ENCODE data around the gene RYR1.

DNA sequence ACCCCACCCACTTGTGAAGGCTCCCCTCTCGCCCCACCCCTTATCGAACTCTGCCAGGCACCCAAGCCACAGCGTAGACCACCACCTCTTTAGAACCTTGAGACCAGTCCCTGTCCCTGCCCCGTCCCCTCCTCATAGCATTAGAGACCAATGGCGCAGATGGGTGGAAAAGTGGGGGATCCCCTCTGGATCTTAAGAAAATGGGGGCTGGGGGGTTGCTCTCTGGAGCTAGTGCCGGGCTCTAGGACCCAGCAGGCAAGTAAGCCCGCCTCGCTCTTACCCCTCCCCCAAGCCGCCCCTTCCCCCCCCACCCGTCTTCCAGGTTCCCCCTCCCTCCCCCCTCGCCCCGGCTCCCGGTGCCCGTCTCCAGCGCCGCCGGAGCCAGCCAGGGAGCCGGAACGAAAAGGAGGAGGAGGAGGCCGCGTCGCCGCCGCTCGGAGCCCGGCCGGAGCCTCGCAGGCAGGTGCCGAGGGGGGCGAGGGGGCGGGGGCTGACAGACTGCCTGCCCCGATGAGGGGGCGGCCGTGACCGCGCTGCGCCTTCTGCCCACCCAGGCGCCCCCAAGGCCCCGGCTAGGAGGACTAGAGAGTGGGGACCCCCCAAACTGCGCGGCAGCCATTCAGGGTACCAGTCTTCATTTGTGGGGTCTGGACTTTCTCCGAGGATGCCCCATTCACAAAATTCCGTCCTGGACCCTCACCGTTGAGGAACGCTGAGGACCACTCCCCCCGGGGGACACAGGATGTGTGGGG lies 45.0 kb upstream of the RYR1 start, which contains the start of gene SPRED3:
- TF ChIP-seq, protein P1, sequence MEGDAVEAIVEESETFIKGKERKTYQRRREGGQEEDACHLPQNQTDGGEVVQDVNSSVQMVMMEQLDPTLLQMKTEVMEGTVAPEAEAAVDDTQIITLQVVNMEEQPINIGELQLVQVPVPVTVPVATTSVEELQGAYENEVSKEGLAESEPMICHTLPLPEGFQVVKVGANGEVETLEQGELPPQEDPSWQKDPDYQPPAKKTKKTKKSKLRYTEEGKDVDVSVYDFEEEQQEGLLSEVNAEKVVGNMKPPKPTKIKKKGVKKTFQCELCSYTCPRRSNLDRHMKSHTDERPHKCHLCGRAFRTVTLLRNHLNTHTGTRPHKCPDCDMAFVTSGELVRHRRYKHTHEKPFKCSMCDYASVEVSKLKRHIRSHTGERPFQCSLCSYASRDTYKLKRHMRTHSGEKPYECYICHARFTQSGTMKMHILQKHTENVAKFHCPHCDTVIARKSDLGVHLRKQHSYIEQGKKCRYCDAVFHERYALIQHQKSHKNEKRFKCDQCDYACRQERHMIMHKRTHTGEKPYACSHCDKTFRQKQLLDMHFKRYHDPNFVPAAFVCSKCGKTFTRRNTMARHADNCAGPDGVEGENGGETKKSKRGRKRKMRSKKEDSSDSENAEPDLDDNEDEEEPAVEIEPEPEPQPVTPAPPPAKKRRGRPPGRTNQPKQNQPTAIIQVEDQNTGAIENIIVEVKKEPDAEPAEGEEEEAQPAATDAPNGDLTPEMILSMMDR (IDR thresholded peaks at IDR 0.05; ENCODE audit: low read depth, low read length, poor library complexity, severe bottlenecking), result no peak
- no peak; the same call in 1 of the 2 replicates for TF ChIP-seq EZH2phosphoT487 (IDR thresholded peaks at IDR 0.05; ENCODE audit: borderline replicate concordance, low read length)
